OCI-LY3 (cell line): ENCODE measurements around the gene GRID1.

Source experiments
- H2AFZ ChIP-seq: fragments of 200-600, 300-600 bp; shearing (Covaris generic); 2 replicates; pipeline ENCODE4 v1.6.0; 2014; ENCODE audit warnings: antibody characterized with exemption, low read depth, low read length
- H3K27ac ChIP-seq: fragments of 200-600, 300-600 bp; sonication (generic); 2 replicates; pipeline ENCODE4 v1.5.1; 2014; ENCODE audit warnings: mild to moderate bottlenecking, low read length, moderate library complexity, mixed read lengths
- H3K27me3 ChIP-seq: fragments of 200-600, 300-600 bp; sonication (generic); 2 replicates; pipeline ENCODE4 v1.6.1; 2014; ENCODE audit warnings: low read depth, low read length, mixed read lengths
- H3K36me3 ChIP-seq: fragments of 200-600, 300-600 bp; sonication (generic); replicated peaks from 2 replicates; pipeline ENCODE3; 2014; ENCODE audit warnings: low read depth, low read length, mixed read lengths
- H3K4me1 ChIP-seq: fragments of 300-600, 200-600 bp; sonication (generic); 2 replicates; pipeline ENCODE4 v1.6.1; 2014; ENCODE audit warnings: low read length, mixed read lengths
- H3K4me2 ChIP-seq: fragments of 200-600, 300-600 bp; sonication (generic); 2 replicates; pipeline ENCODE4 v1.6.1; 2014; ENCODE audit warnings: low read length, mixed read lengths
- H3K4me3 ChIP-seq: fragments of 300-600, 200-600 bp; sonication (generic); 2 replicates; pipeline ENCODE4 v1.5.1; 2014; ENCODE audit warnings: antibody characterized with exemption, mild to moderate bottlenecking, low read length, moderate library complexity
- H3K79me2 ChIP-seq: fragments of 300-600, 200-600 bp; shearing (Covaris generic); 2 replicates; pipeline ENCODE4 v1.6.1; 2014; ENCODE audit warnings: mild to moderate bottlenecking, low read length, mixed read lengths
- H3K9ac ChIP-seq: fragments of 300-600, 200-600 bp; shearing (Covaris generic); 2 replicates; pipeline ENCODE4 v1.6.0; 2014; ENCODE audit warnings: mild to moderate bottlenecking, low read length, moderate library complexity
- H3K9me3 ChIP-seq: fragments of 200-600, 300-600 bp; shearing (Covaris generic); 2 replicates; pipeline ENCODE4 v1.6.1; 2014; ENCODE audit warnings: low read length, mixed read lengths; ENCODE audit not compliant: insufficient read depth
- H4K20me1 ChIP-seq: fragments of 200-600, 300-600 bp; sonication (generic); 2 replicates; pipeline ENCODE4 v1.6.1; 2016; ENCODE audit warnings: low read length, mixed read lengths; ENCODE audit not compliant: insufficient read depth
- EZH2phosphoT487 ChIP-seq: fragments of 200-600 bp; shearing (Covaris generic); IDR thresholded peaks from 2 replicates; pipeline ENCODE4 v1.6.1; 2018; ENCODE audit warnings: antibody characterized with exemption, mixed run types, low read depth
- TF ChIP-seq, protein P1 (sequence below): fragments of 200-600, 300-600 bp; sonication (generic); IDR thresholded peaks from 2 replicates; pipeline ENCODE4 v1.5.1; 2014; ENCODE audit warnings: antibody characterized with exemption, low read length, low read depth

GRID1 gene

DNA sequence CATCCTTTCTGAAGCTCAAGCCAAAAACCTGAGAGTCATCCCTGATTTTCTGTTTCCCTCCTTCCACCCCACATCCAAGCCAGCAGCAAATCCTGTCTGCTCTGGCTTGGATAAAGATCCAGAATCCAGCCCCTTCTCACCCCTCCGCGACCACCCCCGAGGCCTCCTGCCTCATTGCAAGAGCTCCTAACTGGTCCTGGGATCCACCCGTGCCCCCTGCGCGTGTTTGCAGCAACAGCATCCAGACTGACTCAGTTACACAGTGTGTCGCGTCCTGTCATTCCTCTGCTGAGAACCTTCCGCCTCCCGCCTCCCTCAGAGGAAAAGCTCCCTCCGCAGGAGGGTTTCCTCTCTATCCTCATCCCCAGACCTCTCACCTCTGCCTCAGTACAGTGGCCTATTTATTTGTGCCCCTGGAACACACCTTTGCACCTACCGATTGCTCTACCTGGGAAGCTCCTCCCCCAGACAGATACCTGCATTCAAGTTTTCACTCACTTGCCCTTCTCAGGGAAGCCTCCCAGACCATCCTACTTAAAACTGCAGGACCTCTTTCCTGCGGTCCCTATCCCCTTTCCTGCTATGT lies 21.6 kb upstream of the GRID1 start:
- Histone ChIP-seq H3K27me3 (no peaks in the 10 kb centered on the region; the same call in 1 of the 2 replicates), H3K36me3 (no peaks in the 10 kb centered on the region), H3K79me2 (no peaks in the 10 kb centered on the region), H3K9ac (no peak overlapping the region), H2AFZ (no peak overlapping the region), H3K4me2 (no peak overlapping the region), H3K4me1 (peaks cover 37% of the 10 kb centered on the region), H3K9me3 (no peaks in the 10 kb centered on the region), H3K27ac (no peak overlapping the region), H3K4me3 (no peak overlapping the region), H4K20me1 (no peaks in the 10 kb centered on the region)
- TF ChIP-seq, protein P1, sequence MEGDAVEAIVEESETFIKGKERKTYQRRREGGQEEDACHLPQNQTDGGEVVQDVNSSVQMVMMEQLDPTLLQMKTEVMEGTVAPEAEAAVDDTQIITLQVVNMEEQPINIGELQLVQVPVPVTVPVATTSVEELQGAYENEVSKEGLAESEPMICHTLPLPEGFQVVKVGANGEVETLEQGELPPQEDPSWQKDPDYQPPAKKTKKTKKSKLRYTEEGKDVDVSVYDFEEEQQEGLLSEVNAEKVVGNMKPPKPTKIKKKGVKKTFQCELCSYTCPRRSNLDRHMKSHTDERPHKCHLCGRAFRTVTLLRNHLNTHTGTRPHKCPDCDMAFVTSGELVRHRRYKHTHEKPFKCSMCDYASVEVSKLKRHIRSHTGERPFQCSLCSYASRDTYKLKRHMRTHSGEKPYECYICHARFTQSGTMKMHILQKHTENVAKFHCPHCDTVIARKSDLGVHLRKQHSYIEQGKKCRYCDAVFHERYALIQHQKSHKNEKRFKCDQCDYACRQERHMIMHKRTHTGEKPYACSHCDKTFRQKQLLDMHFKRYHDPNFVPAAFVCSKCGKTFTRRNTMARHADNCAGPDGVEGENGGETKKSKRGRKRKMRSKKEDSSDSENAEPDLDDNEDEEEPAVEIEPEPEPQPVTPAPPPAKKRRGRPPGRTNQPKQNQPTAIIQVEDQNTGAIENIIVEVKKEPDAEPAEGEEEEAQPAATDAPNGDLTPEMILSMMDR = no peak
- TF ChIP-seq EZH2phosphoT487 = no peak

DNA sequence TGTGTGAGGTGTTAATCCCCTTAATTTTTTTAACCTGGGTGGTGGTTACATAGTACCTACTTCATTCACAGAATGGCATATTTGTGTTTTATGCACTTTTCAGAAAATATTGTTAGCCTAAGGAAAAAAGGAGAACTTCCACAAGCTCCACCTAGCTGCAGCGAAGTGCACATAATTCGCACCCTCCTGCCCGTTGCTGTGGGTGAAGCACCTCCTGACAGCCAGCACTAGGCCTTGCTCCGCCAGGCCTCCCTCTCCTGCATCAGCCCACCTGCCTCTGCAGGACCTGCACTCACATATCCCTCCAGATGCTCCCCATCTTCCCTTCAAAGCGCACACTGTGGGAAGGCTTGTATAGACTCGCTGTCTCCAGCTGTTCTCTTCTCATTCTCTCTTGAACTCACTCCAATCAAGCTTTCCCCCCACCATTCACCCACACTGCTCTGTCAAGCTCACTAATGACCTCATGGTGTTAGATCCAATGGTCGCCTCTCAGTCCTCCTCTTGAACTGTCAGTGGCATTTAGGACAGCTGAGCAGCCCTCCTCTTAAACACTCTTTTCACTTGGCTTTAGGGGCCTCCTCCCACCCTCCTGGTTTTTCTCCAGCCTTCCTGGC lies 20.7 kb upstream of the GRID1 start:
- no peaks in the 10 kb centered on the region for H3K36me3 ChIP-seq
- H2AFZ ChIP-seq = no peak overlapping the region
- H3K9ac ChIP-seq = no peak overlapping the region
- H3K27ac ChIP-seq = no peak overlapping the region
- H3K4me3 ChIP-seq = no peak overlapping the region
- no peak overlapping the region for H3K4me2 ChIP-seq
- TF ChIP-seq, protein P1 = no peak
- no peak for TF ChIP-seq EZH2phosphoT487
- H3K79me2 ChIP-seq = no peaks in the 10 kb centered on the region
- no peaks in the 10 kb centered on the region for H4K20me1 ChIP-seq
- H3K27me3 ChIP-seq = no peaks in the 10 kb centered on the region; the same call in 1 of the 2 replicates
- H3K4me1 ChIP-seq = peaks cover 28% of the 10 kb centered on the region
- no peaks in the 10 kb centered on the region for H3K9me3 ChIP-seq

DNA sequence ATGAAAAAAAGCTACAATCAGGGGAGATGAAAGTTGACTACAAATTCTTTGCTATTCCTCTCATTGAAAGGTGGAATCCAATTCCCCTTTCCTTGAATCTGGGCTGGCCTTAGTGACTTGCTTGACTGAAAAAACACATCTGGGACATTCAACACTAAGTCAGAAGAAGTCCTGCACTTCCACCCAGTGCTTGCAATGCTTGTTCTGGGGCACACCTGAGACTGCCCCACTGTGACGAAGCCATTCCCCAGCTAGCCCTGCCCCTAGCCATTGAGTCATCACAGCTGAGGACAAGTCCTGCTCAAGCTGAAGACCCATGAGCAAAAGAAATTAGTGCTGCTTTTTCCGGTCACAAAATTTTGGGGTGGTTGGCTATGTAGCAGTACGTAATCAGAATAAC lies 19.2 kb upstream of the GRID1 start:
- no peaks in the 10 kb centered on the region for H4K20me1 ChIP-seq
- H3K36me3 ChIP-seq = no peaks in the 10 kb centered on the region
- H3K27ac ChIP-seq = no peak overlapping the region
- H2AFZ ChIP-seq = no peak overlapping the region
- H3K79me2 ChIP-seq = no peaks in the 10 kb centered on the region
- TF ChIP-seq EZH2phosphoT487 = no peak
- TF ChIP-seq, protein P1 = no peak
- peaks cover 13% of the 10 kb centered on the region for H3K4me1 ChIP-seq
- no peak overlapping the region for H3K4me2 ChIP-seq
- H3K9ac ChIP-seq = no peak overlapping the region
- H3K27me3 ChIP-seq = no peaks in the 10 kb centered on the region; the same call in 1 of the 2 replicates
- H3K4me3 ChIP-seq = no peak overlapping the region
- H3K9me3 ChIP-seq = no peaks in the 10 kb centered on the region

DNA sequence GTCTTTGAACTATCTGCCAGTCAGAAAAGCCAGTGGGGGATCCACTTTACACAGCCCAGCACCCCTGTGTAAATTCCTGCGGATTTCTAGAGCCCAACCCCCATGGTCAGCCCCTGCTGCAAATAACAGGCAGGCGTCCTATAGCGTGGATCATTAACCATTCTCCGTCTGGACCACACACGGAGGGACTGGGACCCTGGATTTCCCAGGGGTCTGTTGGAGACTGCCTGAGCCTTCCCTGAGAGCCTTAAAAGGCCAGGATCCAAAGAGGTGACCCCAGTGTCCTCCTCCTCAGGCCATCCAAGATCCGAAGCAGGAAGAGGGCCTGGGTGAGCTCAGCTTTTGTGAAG lies 11.2 kb upstream of the GRID1 start:
- Histone ChIP-seq H3K79me2 (no peaks in the 10 kb centered on the region), H3K4me2 (peak overlapping the region; percentile 79)
- no peak for TF ChIP-seq EZH2phosphoT487
- TF ChIP-seq, protein P1 = no peak

More for the DNA sequence above, 11.2 kb upstream of the GRID1 start:
- Histone ChIP-seq H3K27ac (no peak overlapping the region), H3K9me3 (no peaks in the 10 kb centered on the region), H3K9ac (no peak overlapping the region), H3K27me3 (no peaks in the 10 kb centered on the region), H3K4me1 (peaks cover 4% of the 10 kb centered on the region; the same call in 1 of the 2 replicates), H2AFZ (no peak overlapping the region), H3K4me3 (peak overlapping the region; percentile 52; the same call in 1 of the 2 replicates), H3K36me3 (no peaks in the 10 kb centered on the region), H4K20me1 (no peaks in the 10 kb centered on the region)
